Hepatocyte (in vitro differentiated cells): ENCODE results near the gene TOR1AIP1. TPM values are rescaled to one million over a fixed set of nuclear protein-coding genes. Genes with fewer than 3 reads are reported as not detected.

Experiments
- DNase-seq: peaks from one replicate; pipeline ENCODE4 v3.0.0-alpha.2; 2016; ENCODE audit warnings: low spot score
- H2AFZ ChIP-seq: fragments of 200-600 bp; sonication (generic); 2 replicates; pipeline ENCODE4 v1.6.0; 2016; ENCODE audit warnings: antibody characterized with exemption, mild to moderate bottlenecking
- H3K27ac ChIP-seq: fragments of 200-600 bp; sonication (generic); 2 replicates; pipeline ENCODE4 v1.5.1; 2016; ENCODE audit warnings: mild to moderate bottlenecking
- H3K27me3 ChIP-seq: fragments of 200-600 bp; sonication (generic); 2 replicates; pipeline ENCODE4 v1.6.1; 2016
- H3K36me3 ChIP-seq: fragments of 200-600 bp; sonication (generic); replicated peaks from 2 replicates; pipeline ENCODE4 v1.5.1; 2016; ENCODE audit warnings: low read depth; ENCODE audit not compliant: insufficient read depth
- H3K4me1 ChIP-seq: fragments of 200-600 bp; sonication (generic); 2 replicates; pipeline ENCODE4 v1.5.1; 2016; ENCODE audit warnings: mild to moderate bottlenecking, moderate library complexity; ENCODE audit not compliant: insufficient read depth
- H3K4me2 ChIP-seq: fragments of 200-600 bp; sonication (generic); 2 replicates; pipeline ENCODE4 v1.6.0; 2016
- H3K4me3 ChIP-seq: fragments of 200-600 bp; sonication (generic); 2 replicates; pipeline ENCODE4 v1.5.1; 2016; ENCODE audit warnings: mild to moderate bottlenecking
- H3K79me2 ChIP-seq: fragments of 200-600 bp; sonication (generic); 2 replicates; pipeline ENCODE4 v1.6.0; 2017; ENCODE audit warnings: mild to moderate bottlenecking
- H3K9me2 ChIP-seq: fragments of 200-600 bp; sonication (generic); replicated peaks from 2 replicates; pipeline ENCODE4 v1.6.0; 2017; ENCODE audit warnings: mild to moderate bottlenecking; ENCODE audit not compliant: insufficient read depth
- H3K9me3 ChIP-seq: fragments of 200-600 bp; sonication (generic); 2 replicates; pipeline ENCODE4 v1.5.1; 2016; ENCODE audit warnings: low read depth, mild to moderate bottlenecking
- H4K20me1 ChIP-seq: fragments of 200-600 bp; sonication (generic); 2 replicates; pipeline ENCODE4 v1.6.0; 2016; ENCODE audit warnings: mild to moderate bottlenecking; ENCODE audit not compliant: insufficient read depth, poor library complexity, severe bottlenecking
- CTCF ChIP-seq: fragments of 200-600 bp; sonication (generic); IDR thresholded peaks from 2 replicates; pipeline ENCODE4 v1.5.1; 2016; ENCODE audit warnings: antibody characterized with exemption, mild to moderate bottlenecking; ENCODE audit not compliant: poor library complexity
- EZH2 ChIP-seq: fragments of 200-600 bp; sonication (generic); IDR thresholded peaks from 2 replicates; pipeline ENCODE4 v1.6.1; 2016; ENCODE audit warnings: antibody characterized with exemption, mild to moderate bottlenecking, borderline replicate concordance
- EZH2phosphoT487 ChIP-seq: fragments of 200-600 bp; sonication (generic); IDR thresholded peaks from one replicate; pipeline ENCODE4 v1.6.1; 2018; ENCODE audit warnings: antibody characterized with exemption, mild to moderate bottlenecking, low read depth, moderate library complexity; ENCODE audit not compliant: unreplicated experiment, severe bottlenecking
- WGBS: methylation state at CpG from one replicate; pipeline ENCODE4 v1.1.6; 2016; ENCODE audit warnings: low lambda C conversion rate; ENCODE audit errors: missing lambda C conversion rate; 5-methylcytosine and 5-hydroxymethylcytosine counted together
- polyA plus RNA-seq: library from polyadenylated mRNA; unstranded; fragments of >200 nt; fragmentation: Nextera tagmentation; extraction: Ambion mirVana; gene quantifications from 2 replicates; pipeline ENCODE4 v1.2.1, GENCODE V29; 2016
- total RNA-seq: library from RNA; depleted of rRNA; stranded (reverse); fragments of >200 nt; gene quantifications from 2 replicates; pipeline ENCODE4 v1.2.3, GENCODE V29; 2014

The TOR1AIP1 gene
- total and polyA plus RNA-seq, 2 experiments from 2014 or later: 18.8 to 36.1 TPM

- H3K9me2 ChIP-seq: no peaks in the 10 kb centered on the region
- no peaks in the 10 kb centered on the region for H3K27me3 ChIP-seq
- no peaks in the 10 kb centered on the region for H3K9me3 ChIP-seq
- peaks cover 6% of the 10 kb centered on the region for H3K4me1 ChIP-seq
- TF ChIP-seq EZH2phosphoT487 (no peak), EZH2 (no peak), CTCF (no peak)
- H3K4me2 ChIP-seq: no peak overlapping the region
- H3K4me3 ChIP-seq: no peak overlapping the region
- DNase-seq: no peak
- no peak overlapping the region for H2AFZ ChIP-seq
- H3K79me2 ChIP-seq: peaks cover 8% of the 10 kb centered on the region
- WGBS: 96% methylated on average over 7 of the region's 7 CpGs
- H3K36me3 ChIP-seq: no peaks in the 10 kb centered on the region
- peaks cover 4% of the 10 kb centered on the region for H4K20me1 ChIP-seq
- no peak overlapping the region for H3K27ac ChIP-seq
These were observed 68.6 kb downstream of the TOR1AIP1 start for GRCh38 chr1:179950651-179951050.

GRCh38 chr1:179951383-179952144 is 69.5 kb downstream of the TOR1AIP1 start:
- Histone ChIP-seq H3K4me2 (no peak overlapping the region), H3K27ac (no peak overlapping the region), H3K79me2 (peaks cover 17% of the 10 kb centered on the region), H3K9me2 (no peaks in the 10 kb centered on the region), H3K9me3 (no peaks in the 10 kb centered on the region), H2AFZ (no peak overlapping the region), H3K36me3 (no peaks in the 10 kb centered on the region), H4K20me1 (peaks cover 13% of the 10 kb centered on the region), H3K27me3 (no peaks in the 10 kb centered on the region), H3K4me1 (peaks cover 6% of the 10 kb centered on the region), H3K4me3 (no peak overlapping the region)
- DNase-seq: no peak
- whole genome bisulfite sequencing: 94% methylated on average over 10 of the region's 10 CpGs
- no peak for TF ChIP-seq CTCF
- no peak for TF ChIP-seq EZH2phosphoT487
- TF ChIP-seq EZH2: no peak

- no peak for DNase-seq
- H3K36me3 ChIP-seq: no peaks in the 10 kb centered on the region
- no peak overlapping the region for H2AFZ ChIP-seq
- H3K9me2 ChIP-seq: no peaks in the 10 kb centered on the region
- H3K4me1 ChIP-seq: peaks cover 11% of the 10 kb centered on the region
- H3K27ac ChIP-seq: no peak overlapping the region
- H3K79me2 ChIP-seq: peaks cover 24% of the 10 kb centered on the region
- no peak overlapping the region for H3K4me3 ChIP-seq
- no peaks in the 10 kb centered on the region for H3K9me3 ChIP-seq
- 94% methylated on average over 4 of the region's 4 CpGs for WGBS
- no peaks in the 10 kb centered on the region for H3K27me3 ChIP-seq
- peaks cover 18% of the 10 kb centered on the region for H4K20me1 ChIP-seq
- no peak overlapping the region for H3K4me2 ChIP-seq
- no peak for TF ChIP-seq CTCF
- TF ChIP-seq EZH2phosphoT487: no peak
- TF ChIP-seq EZH2: no peak
These were observed 70.1 kb downstream of the TOR1AIP1 start for GRCh38 chr1:179952186-179952585.
